HL-60/S4 (cell line): Measurements from ENCODE around the gene TESK1.
"Not testable (repeated sequence)": the region's sequence is repeated elsewhere in the genome, so short reads cannot be mapped to it uniquely, and the experiment has no call there.

Experiments
- in situ Hi-C: fragments of 300-500 bp; cut with MboI; formaldehyde crosslinking; loops from 2 replicates; pipeline ENCODE4 v1.14.3; 2022; ENCODE audit warnings: low sequenced_read_pairs

The TESK1 gene

GRCh38 chr9:35611230-35611797 is 6.3 kb downstream of the TESK1 start:
- in situ Hi-C loops, result loop anchor here (25.0 kb wide), 1 partner anchor 526 kb away; the partner anchor contains the start of gene GLIPR2

- in situ Hi-C loops, result loop anchor here (25.0 kb wide), 1 partner anchor 525 kb away; the partner anchor contains the start of gene GLIPR2
These were observed 7.0 kb downstream of the TESK1 start for GRCh38 chr9:35612066-35612465.

- in situ Hi-C loops, result loop anchor here (25.0 kb wide), 1 partner anchor 524 kb away; the partner anchor contains the start of gene GLIPR2
These were observed 7.8 kb downstream of the TESK1 start for GRCh38 chr9:35612843-35613242.

GRCh38 chr9:35615981-35616680 is 11.1 kb downstream of the TESK1 start:
- in situ Hi-C loops, result loop anchor here (25.0 kb wide), 1 partner anchor 521 kb away; the partner anchor contains the start of gene GLIPR2

- in situ Hi-C loops, result loop anchor here (25.0 kb wide), 1 partner anchor 520 kb away; the partner anchor contains the start of gene GLIPR2
These were observed 11.8 kb downstream of the TESK1 start for GRCh38 chr9:35616681-35617459.

GRCh38 chr9:35617548-35617947 is 12.5 kb downstream of the TESK1 start:
- in situ Hi-C loops, result loop anchor here (25.0 kb wide), 1 partner anchor 520 kb away; the partner anchor contains the start of gene GLIPR2

GRCh38 chr9:35618325-35618727 is 13.3 kb downstream of the TESK1 start, which contains the start of gene CD72:
Gene CD72, minus strand, starts transcription at chr9:35618413. Its CDS starts 110 bp downstream, at chr9:35618303.
- in situ Hi-C loops, result loop anchor here (25.0 kb wide), 1 partner anchor 519 kb away; the partner anchor contains the start of gene GLIPR2

- in situ Hi-C loops, result loop anchor here (25.0 kb wide), 1 partner anchor 518 kb away; the partner anchor contains the start of gene GLIPR2
These were observed 14.1 kb downstream of the TESK1 start for GRCh38 chr9:35618854-35619799.

- in situ Hi-C loops, result loop anchor here (25.0 kb wide), 1 partner anchor 518 kb away; the partner anchor contains the start of gene GLIPR2
These were observed 14.7 kb downstream of the TESK1 start for GRCh38 chr9:35619800-35620158.

- in situ Hi-C loops, result no loop called here
These were observed 22.5 kb downstream of the TESK1 start for GRCh38 chr9:35627575-35627974.

GRCh38 chr9:35628389-35628991 is 23.4 kb downstream of the TESK1 start:
- in situ Hi-C loops, result no loop called here

GRCh38 chr9:35629597-35629996 is 24.5 kb downstream of the TESK1 start:
- in situ Hi-C loops, result no loop called here

- in situ Hi-C loops, result no loop called here
These were observed 30.7 kb downstream of the TESK1 start for GRCh38 chr9:35635730-35636129.

GRCh38 chr9:35636135-35636876 is 31.2 kb downstream of the TESK1 start:
- in situ Hi-C loops, result no loop called here

- in situ Hi-C loops, result not testable (repeated sequence)
These were observed 31.8 kb downstream of the TESK1 start for GRCh38 chr9:35636877-35637246.

- in situ Hi-C loops, result not testable (repeated sequence)
These were observed 32.4 kb downstream of the TESK1 start for GRCh38 chr9:35637427-35637955.

GRCh38 chr9:35638751-35639150 is 33.7 kb downstream of the TESK1 start:
- in situ Hi-C loops, result not testable (repeated sequence)

GRCh38 chr9:35639225-35639624 is 34.2 kb downstream of the TESK1 start:
- in situ Hi-C loops, result not testable (repeated sequence)

- in situ Hi-C loops, result no loop called here
These were observed 34.6 kb downstream of the TESK1 start for GRCh38 chr9:35639631-35640030.
